BJ (cell line): ENCODE data around the gene FOXN3. TPM values are rescaled to one million over a fixed set of nuclear protein-coding genes. Genes with fewer than 3 reads are reported as not detected.

ENCODE experiments used
- CTCF ChIA-PET: fragments of 350-600 bp; formaldehyde crosslinking; extraction: SDS; loops from one replicate; lab custom pipeline; 2021; ENCODE audit warnings: antibody characterized with exemption, inconsistent platforms; lab: Yijun Ruan, JAX
- POLR2A ChIA-PET: fragments of 300-600 bp; sonication (Branson Sonifier 250); formaldehyde crosslinking; extraction: SDS; loops from one replicate; lab custom pipeline; 2021; ENCODE audit warnings: antibody characterized with exemption; lab: Charles Lee
- DNase-seq: peaks from one replicate; pipeline ENCODE4 v3.0.0-alpha.2; 2011; ENCODE audit warnings: low read depth
- H3K27me3 ChIP-seq: 2 replicates; pipeline ENCODE4 v1.6.0; 2011; ENCODE audit warnings: low read length; ENCODE audit not compliant: control insufficient read depth, insufficient read depth
- H3K36me3 ChIP-seq: 2 replicates; pipeline ENCODE4 v1.5.1; 2011; ENCODE audit warnings: low read length; ENCODE audit not compliant: control insufficient read depth, insufficient read depth
- H3K4me3 ChIP-seq: 2 replicates; pipeline ENCODE4 v1.5.1; 2011; ENCODE audit warnings: low read depth, mild to moderate bottlenecking, control low read depth, low read length
- polyA plus RNA-seq: library from polyadenylated mRNA; depleted of rRNA; stranded (reverse); fragments of >200 nt; gene quantifications from 2 replicates; pipeline ENCODE4 v1.2.3, GENCODE V29; 2011
- TF ChIP-seq, protein P1 (sequence below): IDR thresholded peaks from 2 replicates; pipeline ENCODE4 v1.5.1; 2011; ENCODE audit warnings: low read depth, mild to moderate bottlenecking, control low read depth, inconsistent platforms, low read length, moderate library complexity; ENCODE audit not compliant: insufficient read depth

The FOXN3 gene
- polyA plus RNA-seq, 1 experiment = 30.2 TPM

GRCh38 chr14:89110110-89110509 is 306.9 kb downstream of the FOXN3 start:
- no peaks in the 10 kb centered on the region for H3K36me3 ChIP-seq
- peaks cover 1% of the 10 kb centered on the region; the same call in 1 of the 2 replicates for H3K27me3 ChIP-seq
- TF ChIP-seq, protein P1, sequence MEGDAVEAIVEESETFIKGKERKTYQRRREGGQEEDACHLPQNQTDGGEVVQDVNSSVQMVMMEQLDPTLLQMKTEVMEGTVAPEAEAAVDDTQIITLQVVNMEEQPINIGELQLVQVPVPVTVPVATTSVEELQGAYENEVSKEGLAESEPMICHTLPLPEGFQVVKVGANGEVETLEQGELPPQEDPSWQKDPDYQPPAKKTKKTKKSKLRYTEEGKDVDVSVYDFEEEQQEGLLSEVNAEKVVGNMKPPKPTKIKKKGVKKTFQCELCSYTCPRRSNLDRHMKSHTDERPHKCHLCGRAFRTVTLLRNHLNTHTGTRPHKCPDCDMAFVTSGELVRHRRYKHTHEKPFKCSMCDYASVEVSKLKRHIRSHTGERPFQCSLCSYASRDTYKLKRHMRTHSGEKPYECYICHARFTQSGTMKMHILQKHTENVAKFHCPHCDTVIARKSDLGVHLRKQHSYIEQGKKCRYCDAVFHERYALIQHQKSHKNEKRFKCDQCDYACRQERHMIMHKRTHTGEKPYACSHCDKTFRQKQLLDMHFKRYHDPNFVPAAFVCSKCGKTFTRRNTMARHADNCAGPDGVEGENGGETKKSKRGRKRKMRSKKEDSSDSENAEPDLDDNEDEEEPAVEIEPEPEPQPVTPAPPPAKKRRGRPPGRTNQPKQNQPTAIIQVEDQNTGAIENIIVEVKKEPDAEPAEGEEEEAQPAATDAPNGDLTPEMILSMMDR = no peak
- no peak overlapping the region for H3K4me3 ChIP-seq
- DNase-seq = no peak
- POLR2A ChIA-PET = no interaction called here
- CTCF ChIA-PET = no interaction called here

- Histone ChIP-seq H3K36me3 (no peaks in the 10 kb centered on the region), H3K4me3 (no peak overlapping the region), H3K27me3 (peaks cover 1% of the 10 kb centered on the region; the same call in 1 of the 2 replicates)
- POLR2A ChIA-PET = no interaction called here
- DNase-seq = no peak
- TF ChIP-seq, protein P1 = no peak
- CTCF ChIA-PET = interaction anchor here (1.8 kb wide), 1 partner anchor 12 kb away, joined by 4 read pairs; no protein-coding TSS in a partner anchor
These were observed 308.4 kb downstream of the FOXN3 start for GRCh38 chr14:89108608-89109007.

GRCh38 chr14:89107626-89108025 is 309.4 kb downstream of the FOXN3 start:
- peaks cover 1% of the 10 kb centered on the region; the same call in 1 of the 2 replicates for H3K27me3 ChIP-seq
- TF ChIP-seq, protein P1 = no peak
- CTCF ChIA-PET = interaction anchor here (0.6 to 1.8 kb wide), 2 partner anchors 13 to 832 kb away, joined by 3 to 4 read pairs; no protein-coding TSS in a partner anchor
- H3K36me3 ChIP-seq = no peaks in the 10 kb centered on the region
- no peak for DNase-seq
- H3K4me3 ChIP-seq = no peak overlapping the region
- POLR2A ChIA-PET = no interaction called here
